HG03575 (cell line): ENCODE data around the gene KRT14.
"Not testable (repeated sequence)": the region's sequence is repeated elsewhere in the genome, so short reads cannot be mapped to it uniquely, and the experiment has no call there.

Experiments used
- ATAC-seq: cut with Tn5 transposase; IDR thresholded peaks from one replicate; pipeline ENCODE4 v1.9.1; 2021; ENCODE audit not compliant: unreplicated experiment, insufficient number of reproducible peaks, low FRiP score; ENCODE audit errors: extremely low read depth

The KRT14 gene

GRCh38 chr17:41586863-41587495, at the start of gene KRT14:
TSS of gene KRT14 (minus strand) at chr17:41586895. CDS start at chr17:41586834, 61 bp downstream.
- no peak for ATAC-seq

- no peak for ATAC-seq
Observed at GRCh38 chr17:41635121-41636097, 48.7 kb upstream of the KRT14 start.

GRCh38 chr17:41634639-41635038, 47.9 kb upstream of the KRT14 start:
- no peak for ATAC-seq

GRCh38 chr17:41633556-41634199, 47.0 kb upstream of the KRT14 start:
- ATAC-seq, result no peak

GRCh38 chr17:41632482-41633105, 45.9 kb upstream of the KRT14 start:
- no peak for ATAC-seq

GRCh38 chr17:41631898-41632285, 45.2 kb upstream of the KRT14 start:
- ATAC-seq, result no peak

- ATAC-seq, result no peak
Observed at GRCh38 chr17:41631025-41631897, 44.6 kb upstream of the KRT14 start.

GRCh38 chr17:41629826-41630670, 43.4 kb upstream of the KRT14 start:
- no peak for ATAC-seq

- no peak for ATAC-seq
Observed at GRCh38 chr17:41629316-41629715, 42.6 kb upstream of the KRT14 start.

- not testable (repeated sequence) for ATAC-seq
Observed at GRCh38 chr17:41628621-41629255, 42.0 kb upstream of the KRT14 start.

GRCh38 chr17:41628073-41628370, 41.3 kb upstream of the KRT14 start:
- not testable (repeated sequence) for ATAC-seq

GRCh38 chr17:41627316-41628072, 40.8 kb upstream of the KRT14 start:
- no peak for ATAC-seq

- not testable (repeated sequence) for ATAC-seq
Observed at GRCh38 chr17:41626914-41627295, 40.2 kb upstream of the KRT14 start.

GRCh38 chr17:41626028-41626913, 39.6 kb upstream of the KRT14 start:
- not testable (repeated sequence) for ATAC-seq

- ATAC-seq, result no peak
Observed at GRCh38 chr17:41625602-41626001, 38.9 kb upstream of the KRT14 start.
